Measurements from ENCODE around the gene PACRG. TPM values are rescaled to one million over a fixed set of nuclear protein-coding genes. Genes with fewer than 3 reads are reported as not detected.

PACRG gene
- total and polyA plus RNA-seq, 2 donors from 2014 or later = 7.4 to 20.0 TPM

DNA sequence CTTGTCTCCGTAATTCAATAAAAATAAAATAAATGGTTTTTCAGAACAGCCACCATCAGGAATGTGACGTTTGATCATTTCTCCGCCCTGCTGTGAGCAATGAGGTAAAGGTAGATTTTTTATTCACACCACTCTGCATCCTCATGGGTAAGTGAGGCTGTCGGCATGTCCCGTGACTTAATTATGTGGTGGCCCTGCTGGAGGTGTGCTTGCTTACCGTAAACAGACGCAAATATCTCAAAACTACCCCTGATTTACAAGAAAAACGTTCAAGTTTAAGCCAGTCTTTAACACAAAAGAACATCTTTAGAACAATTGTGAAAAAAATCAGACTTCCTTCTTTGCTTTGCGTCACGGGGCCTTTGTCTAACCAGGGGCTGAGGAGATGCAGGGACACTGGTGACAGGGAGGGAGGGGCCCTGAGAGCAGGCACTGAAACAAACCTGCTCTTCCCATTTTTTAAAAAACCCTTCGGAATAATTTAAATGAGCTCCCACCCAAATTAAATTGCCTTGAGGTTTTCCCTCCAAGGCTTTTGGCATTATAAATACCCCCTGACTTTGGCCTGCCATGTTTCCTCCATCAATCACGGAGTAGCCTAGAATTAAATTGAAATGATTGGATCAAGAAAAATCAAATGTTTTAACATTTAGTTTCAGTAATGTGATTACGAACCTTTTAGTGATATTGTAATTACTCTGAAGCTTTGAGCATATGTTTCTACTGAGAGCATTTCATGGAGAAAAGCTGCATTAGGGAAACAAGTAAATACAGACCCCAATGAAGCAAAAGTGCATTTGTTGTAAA, 13.6 kb upstream of the PACRG start:
- no peak for FAIRE-seq
- Histone ChIP-seq H3K4me3 (ENCODE audit: low read length in 3 of 3) (no peak overlapping the region), H3K9me3 (ENCODE audit: control insufficient read depth in 2 of 3, insufficient read depth in 1 of 3, low read length in 3 of 3) (no peaks in the 10 kb centered on the region), H3K9ac (ENCODE audit: low read length in 3 of 3) (no peak overlapping the region), H3K27ac (ENCODE audit: low read depth in 2 of 2, low read length in 2 of 2) (no peak overlapping the region), H3K27me3 (ENCODE audit: control insufficient read depth, insufficient read depth, low read length) (no peaks in the 10 kb centered on the region), H3K4me1 (ENCODE audit: control insufficient read depth in 2 of 3, insufficient read depth in 2 of 3, low read depth in 1 of 3, low read length in 3 of 3) (no peaks in the 10 kb centered on the region), H3K36me3 (ENCODE audit: control insufficient read depth in 2 of 3, insufficient read depth in 3 of 3, low read length in 3 of 3) (no peaks in the 10 kb centered on the region)
- TF ChIP-seq, protein P1, sequence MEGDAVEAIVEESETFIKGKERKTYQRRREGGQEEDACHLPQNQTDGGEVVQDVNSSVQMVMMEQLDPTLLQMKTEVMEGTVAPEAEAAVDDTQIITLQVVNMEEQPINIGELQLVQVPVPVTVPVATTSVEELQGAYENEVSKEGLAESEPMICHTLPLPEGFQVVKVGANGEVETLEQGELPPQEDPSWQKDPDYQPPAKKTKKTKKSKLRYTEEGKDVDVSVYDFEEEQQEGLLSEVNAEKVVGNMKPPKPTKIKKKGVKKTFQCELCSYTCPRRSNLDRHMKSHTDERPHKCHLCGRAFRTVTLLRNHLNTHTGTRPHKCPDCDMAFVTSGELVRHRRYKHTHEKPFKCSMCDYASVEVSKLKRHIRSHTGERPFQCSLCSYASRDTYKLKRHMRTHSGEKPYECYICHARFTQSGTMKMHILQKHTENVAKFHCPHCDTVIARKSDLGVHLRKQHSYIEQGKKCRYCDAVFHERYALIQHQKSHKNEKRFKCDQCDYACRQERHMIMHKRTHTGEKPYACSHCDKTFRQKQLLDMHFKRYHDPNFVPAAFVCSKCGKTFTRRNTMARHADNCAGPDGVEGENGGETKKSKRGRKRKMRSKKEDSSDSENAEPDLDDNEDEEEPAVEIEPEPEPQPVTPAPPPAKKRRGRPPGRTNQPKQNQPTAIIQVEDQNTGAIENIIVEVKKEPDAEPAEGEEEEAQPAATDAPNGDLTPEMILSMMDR (IDR thresholded peaks at IDR 0.05; ENCODE audit: borderline replicate concordance, extremely low read depth, insufficient read depth) = no peak
- intact Hi-C loops (cut with DNase I) = no loop called here
- no peak for DNase-seq

DNA sequence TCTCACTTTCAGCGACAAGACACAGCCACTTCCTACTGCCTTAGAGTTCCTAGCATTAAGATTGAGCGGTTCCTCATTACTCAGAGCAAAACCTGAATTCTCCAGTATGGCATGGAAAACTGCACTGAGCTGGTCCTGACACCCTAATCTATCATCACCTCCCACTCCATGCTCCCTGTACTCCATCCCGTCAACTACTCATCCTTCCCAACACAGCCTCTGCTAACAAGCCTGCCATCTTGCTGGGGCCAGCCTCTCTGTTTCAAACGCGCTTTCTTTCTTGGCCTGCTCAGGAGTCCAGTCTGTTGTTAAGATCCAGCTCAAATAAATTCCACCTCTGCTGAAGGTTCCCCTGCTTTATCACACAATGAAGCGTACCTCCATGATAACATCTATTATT, 12.2 kb upstream of the PACRG start:
- H3K27ac ChIP-seq (ENCODE audit: low read depth in 2 of 2, low read length in 2 of 2) = no peak overlapping the region
- H3K4me1 ChIP-seq (ENCODE audit: control insufficient read depth in 2 of 3, insufficient read depth in 2 of 3, low read depth in 1 of 3, low read length in 3 of 3) = no peaks in the 10 kb centered on the region
- no peaks in the 10 kb centered on the region for H3K36me3 ChIP-seq (ENCODE audit: control insufficient read depth in 2 of 3, insufficient read depth in 3 of 3, low read length in 3 of 3)
- no peak overlapping the region for H3K9ac ChIP-seq (ENCODE audit: low read length in 3 of 3)
- H3K4me3 ChIP-seq (ENCODE audit: low read length in 3 of 3) = no peak overlapping the region
- DNase-seq = no peak
- no peaks in the 10 kb centered on the region for H3K9me3 ChIP-seq (ENCODE audit: control insufficient read depth in 2 of 3, insufficient read depth in 1 of 3, low read length in 3 of 3)
- intact Hi-C loops (cut with DNase I) = no loop called here
- no peak for FAIRE-seq
- no peaks in the 10 kb centered on the region for H3K27me3 ChIP-seq (ENCODE audit: control insufficient read depth, insufficient read depth, low read length)
- TF ChIP-seq, protein P1 (IDR thresholded peaks at IDR 0.05; ENCODE audit: borderline replicate concordance, extremely low read depth, insufficient read depth) = no peak

DNA sequence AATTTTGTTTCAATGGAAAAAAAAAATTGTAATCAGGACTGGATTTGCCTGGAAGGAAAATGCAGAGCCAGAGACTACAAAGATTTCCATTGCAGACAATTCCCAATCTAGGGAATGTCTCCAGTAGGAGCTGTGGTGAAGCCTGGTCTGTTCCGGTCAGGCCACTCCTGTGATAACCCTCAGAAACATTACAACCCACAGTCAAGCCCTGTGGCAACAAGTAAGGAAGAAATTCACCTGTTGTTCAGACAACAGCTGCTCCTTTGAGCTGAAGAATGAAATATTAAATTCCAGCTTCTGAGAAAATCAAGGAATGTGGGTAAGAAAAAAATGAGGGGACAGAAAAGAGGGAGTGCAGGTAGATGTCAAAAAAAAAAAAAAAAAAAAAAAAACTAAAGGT, 8.2 kb upstream of the PACRG start:
- no peaks in the 10 kb centered on the region for H3K27me3 ChIP-seq (ENCODE audit: control insufficient read depth, insufficient read depth, low read length)
- intact Hi-C loops (cut with DNase I) = no loop called here
- no peak overlapping the region for H3K9ac ChIP-seq (ENCODE audit: low read length in 3 of 3)
- TF ChIP-seq, protein P1 (IDR thresholded peaks at IDR 0.05; ENCODE audit: borderline replicate concordance, extremely low read depth, insufficient read depth) = no peak
- H3K27ac ChIP-seq (ENCODE audit: low read depth in 2 of 2, low read length in 2 of 2) = no peak overlapping the region
- no peaks in the 10 kb centered on the region for H3K4me1 ChIP-seq (ENCODE audit: control insufficient read depth in 2 of 3, insufficient read depth in 2 of 3, low read depth in 1 of 3, low read length in 3 of 3)
- H3K9me3 ChIP-seq (ENCODE audit: control insufficient read depth in 2 of 3, insufficient read depth in 1 of 3, low read length in 3 of 3) = no peaks in the 10 kb centered on the region
- no peak overlapping the region for H3K4me3 ChIP-seq (ENCODE audit: low read length in 3 of 3)
- DNase-seq (no peak), FAIRE-seq (no peak)
- H3K36me3 ChIP-seq (ENCODE audit: control insufficient read depth in 2 of 3, insufficient read depth in 3 of 3, low read length in 3 of 3) = no peaks in the 10 kb centered on the region

DNA sequence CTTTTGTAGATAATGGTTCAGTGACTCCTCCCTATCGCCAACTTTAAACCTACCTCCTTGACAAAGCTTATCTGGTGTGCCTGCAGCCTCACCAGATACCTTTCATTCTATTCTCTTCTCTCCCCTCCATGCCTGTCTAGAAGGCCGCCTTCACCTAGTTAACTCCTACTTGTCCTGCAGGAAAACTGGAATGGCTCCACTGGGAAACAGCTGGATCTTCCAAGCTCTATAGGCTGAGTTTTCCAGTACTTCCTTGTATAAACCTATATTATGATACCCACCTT, 6.4 kb upstream of the PACRG start:
- DNase-seq (no peak), FAIRE-seq (no peak)
- Histone ChIP-seq H3K27me3 (ENCODE audit: control insufficient read depth, insufficient read depth, low read length) (no peaks in the 10 kb centered on the region), H3K9ac (ENCODE audit: low read length in 3 of 3) (no peak overlapping the region), H3K4me3 (ENCODE audit: low read length in 3 of 3) (no peak overlapping the region), H3K27ac (ENCODE audit: low read depth in 2 of 2, low read length in 2 of 2) (no peak overlapping the region), H3K9me3 (ENCODE audit: control insufficient read depth in 2 of 3, insufficient read depth in 1 of 3, low read length in 3 of 3) (no peaks in the 10 kb centered on the region), H3K36me3 (ENCODE audit: control insufficient read depth in 2 of 3, insufficient read depth in 3 of 3, low read length in 3 of 3) (no peaks in the 10 kb centered on the region), H3K4me1 (ENCODE audit: control insufficient read depth in 2 of 3, insufficient read depth in 2 of 3, low read depth in 1 of 3, low read length in 3 of 3) (peaks cover 0 to under 1% (median 0%) of the 10 kb centered on the region in 3 donors)
- TF ChIP-seq, protein P1 (IDR thresholded peaks at IDR 0.05; ENCODE audit: borderline replicate concordance, extremely low read depth, insufficient read depth) = no peak
- intact Hi-C loops (cut with DNase I) = no loop called here

Data from kidney (tissue), 14 donors.